ENCODE measurements around the gene ENTREP1. TPM values are rescaled to one million over a fixed set of nuclear protein-coding genes. Genes with fewer than 3 reads are reported as not detected.
A peak's percentile ranks its signal among the peaks of the same experiment; 100 is the strongest.

ENTREP1 gene
- total and polyA plus RNA-seq, 8 donors: 2.7 to 8.8 (median 5.4) TPM

- no peaks in the 10 kb centered on the region for H3K36me3 ChIP-seq
- peak overlapping the region in 1 of 4 donors; percentile 27 for H3K27ac ChIP-seq
- H3K27me3 ChIP-seq: no peaks in the 10 kb centered on the region
- no peak for TF ChIP-seq CTCF (IDR thresholded peaks at IDR 0.05)
- intact Hi-C loops (cut with DNase I): no loop called here
- peak in 2 of 4 donors; percentile 38 to 61 for ATAC-seq
- no peak overlapping the region for H3K4me3 ChIP-seq
- H3K4me1 ChIP-seq: peaks cover 0 to 5% (median 0%) of the 10 kb centered on the region in 3 donors
- no peaks in the 10 kb centered on the region for H3K9me3 ChIP-seq
- no peak for FAIRE-seq
- 75 to 80% methylated on average over 6 of the region's 6 CpGs for WGBS, 2 donors
- DNase-seq: no peak
Observed at GRCh38 chr9:69346596-69347390, 21.8 kb downstream of the ENTREP1 start.

GRCh38 chr9:69347607-69348006 is 22.6 kb downstream of the ENTREP1 start:
- Histone ChIP-seq H3K27ac (peak overlapping the region in 1 of 4 donors; percentile 27), H3K4me3 (no peak overlapping the region), H3K9me3 (no peaks in the 10 kb centered on the region), H3K27me3 (no peaks in the 10 kb centered on the region), H3K4me1 (peaks cover 0 to 5% (median 0%) of the 10 kb centered on the region in 3 donors), H3K36me3 (no peaks in the 10 kb centered on the region)
- FAIRE-seq (no peak), DNase-seq (no peak), ATAC-seq (peak in 3 of 4 donors; percentile 31 to 49 (median 46))
- WGBS, 2 donors: 51 to 63% methylated on average over 1 of the region's 1 CpG
- no peak for TF ChIP-seq CTCF (IDR thresholded peaks at IDR 0.05)
- intact Hi-C loops (cut with DNase I): no loop called here

GRCh38 chr9:69351227-69351626 is 26.2 kb downstream of the ENTREP1 start:
- H3K9me3 ChIP-seq: no peaks in the 10 kb centered on the region
- intact Hi-C loops (cut with DNase I): no loop called here
- FAIRE-seq (no peak), ATAC-seq (no peak), DNase-seq (no peak)
- no peak for TF ChIP-seq CTCF (IDR thresholded peaks at IDR 0.05)
- no peaks in the 10 kb centered on the region for H3K36me3 ChIP-seq
- H3K4me3 ChIP-seq: no peak overlapping the region
- 95 to 97% methylated on average over 3 of the region's 3 CpGs for WGBS, 2 donors
- no peak overlapping the region for H3K27ac ChIP-seq
- H3K4me1 ChIP-seq: peaks cover 0 to 5% (median 0%) of the 10 kb centered on the region in 3 donors
- H3K27me3 ChIP-seq: no peaks in the 10 kb centered on the region

GRCh38 chr9:69355232-69355631 is 30.2 kb downstream of the ENTREP1 start:
- ATAC-seq (no peak), FAIRE-seq (no peak), DNase-seq (no peak)
- no peaks in the 10 kb centered on the region for H3K27me3 ChIP-seq
- no peaks in the 10 kb centered on the region for H3K9me3 ChIP-seq
- H3K4me3 ChIP-seq: no peak overlapping the region
- no peak overlapping the region for H3K27ac ChIP-seq
- intact Hi-C loops (cut with DNase I): no loop called here
- 89 to 94% methylated on average over 1 of the region's 1 CpG for WGBS, 2 donors
- no peak for TF ChIP-seq CTCF (IDR thresholded peaks at IDR 0.05)
- H3K36me3 ChIP-seq: no peaks in the 10 kb centered on the region
- no peaks in the 10 kb centered on the region for H3K4me1 ChIP-seq

All from pancreas (tissue), 10 donors.